PC-3 (cell line): ENCODE data around the gene PCED1B. TPM values are rescaled to one million over a fixed set of nuclear protein-coding genes. Genes with fewer than 3 reads are reported as not detected.

ENCODE experiments used
- ATAC-seq: fragments of 200-7000 bp; cut with Tn5 transposase; 2 replicates; pipeline ENCODE4 v1.9.1; 2020; ENCODE audit warnings: mild to moderate bottlenecking, moderate library complexity
- BruUV-seq: library from RNA; stranded (reverse); fragments of 400-500 nt; replicated peaks from 2 replicates; lab custom pipeline; 2021; lab: Mats Ljungman, UMichigan
- CTCF ChIA-PET: fragments of 300-600 bp; sonication (Branson Sonifier 250); formaldehyde crosslinking; loops from one replicate; lab custom pipeline; 2022; ENCODE audit warnings: antibody characterized with exemption; lab: Charles Lee
- POLR2A ChIA-PET: fragments of 300-600 bp; sonication (Branson Sonifier 250); formaldehyde crosslinking; loops from one replicate; lab custom pipeline; 2022; ENCODE audit warnings: antibody characterized with exemption; ENCODE audit not compliant: unreplicated experiment; lab: Charles Lee
- DNase-seq: peaks from one replicate; pipeline ENCODE4 v3.0.0-alpha.2; 2015
- H2AFZ ChIP-seq: fragments of 300-600 bp; sonication (generic); 2 replicates; pipeline ENCODE4 v1.6.0; 2016; ENCODE audit warnings: antibody characterized with exemption, low read length
- H3F3A ChIP-seq: fragments of 300-600 bp; sonication (generic); one replicate; pipeline ENCODE4 v1.6.0; 2017; ENCODE audit warnings: antibody characterized with exemption, low read length, control low read depth, mild to moderate bottlenecking; ENCODE audit not compliant: unreplicated experiment
- H3K27ac ChIP-seq: fragments of 300-600 bp; sonication (generic); 2 replicates; pipeline ENCODE4 v1.5.1; 2016; ENCODE audit warnings: mild to moderate bottlenecking, low read length
- H3K27me3 ChIP-seq: fragments of 300-600 bp; sonication (generic); 2 replicates; pipeline ENCODE4 v1.6.1; 2016; ENCODE audit warnings: low read length, mixed read lengths
- H3K36me3 ChIP-seq: fragments of 300-600 bp; sonication (generic); 2 replicates; pipeline ENCODE4 v1.6.1; 2016; ENCODE audit warnings: low read depth, mixed run types, low read length, mixed read lengths
- H3K4me1 ChIP-seq: fragments of 300-600 bp; sonication (generic); 2 replicates; pipeline ENCODE4 v1.5.1; 2016; ENCODE audit warnings: low read length; ENCODE audit not compliant: insufficient read depth
- H3K4me2 ChIP-seq: fragments of 300-600 bp; sonication (generic); 2 replicates; pipeline ENCODE4 v1.6.0; 2016; ENCODE audit warnings: low read length
- H3K4me3 ChIP-seq: fragments of 300-600 bp; sonication (generic); 2 replicates; pipeline ENCODE4 v1.5.1; 2016; ENCODE audit warnings: mild to moderate bottlenecking, low read length, mixed read lengths
- H3K79me2 ChIP-seq: fragments of 300-600 bp; sonication (generic); 2 replicates; pipeline ENCODE4 v1.6.1; 2017; ENCODE audit warnings: low read length, mixed read lengths
- H3K9ac ChIP-seq: fragments of 300-600 bp; sonication (generic); 2 replicates; pipeline ENCODE4 v1.6.0; 2016; ENCODE audit warnings: mild to moderate bottlenecking, low read length
- H3K9me2 ChIP-seq: fragments of 300-600 bp; sonication (generic); replicated peaks from 2 replicates; pipeline ENCODE4 v1.6.1; 2016; ENCODE audit warnings: mixed run types, low read length, mixed read lengths
- H3K9me3 ChIP-seq: fragments of 300-600 bp; sonication (generic); 2 replicates; pipeline ENCODE4 v1.6.1; 2016; ENCODE audit warnings: low read length, mixed read lengths
- H4K20me1 ChIP-seq: fragments of 300-600 bp; sonication (generic); 2 replicates; pipeline ENCODE4 v1.6.1; 2016; ENCODE audit warnings: low read length, mixed read lengths
- EZH2 ChIP-seq: fragments of 300-600 bp; sonication (generic); IDR thresholded peaks from one replicate; pipeline ENCODE4 v1.6.1; 2017; ENCODE audit warnings: antibody characterized with exemption, mild to moderate bottlenecking, low read length; ENCODE audit not compliant: unreplicated experiment
- EZH2phosphoT487 ChIP-seq: fragments of 300-600 bp; sonication (generic); IDR thresholded peaks from 2 replicates; pipeline ENCODE4 v1.6.1; 2018; ENCODE audit warnings: mild to moderate bottlenecking, antibody characterized with exemption, low read length, borderline replicate concordance
- intact Hi-C: fragments of 100-400 bp; cut with micrococcal nuclease; formaldehyde crosslinking; loops from 2 replicates; pipeline ENCODE4 v1.9.0; 2023
- total RNA-seq: library from RNA; depleted of rRNA; stranded (reverse); fragments of >200 nt; gene quantifications from 2 replicates; pipeline ENCODE4 v1.2.3, GENCODE V29; 2014
- TF ChIP-seq, protein P1 (sequence below): fragments of 300-600 bp; sonication (generic); conservative IDR thresholded peaks from 2 replicates; pipeline ENCODE4 v1.5.1; 2017; ENCODE audit warnings: antibody characterized with exemption, low read depth, mild to moderate bottlenecking, low read length

Gene PCED1B
- total RNA-seq, 1 experiment from 2014 or later, result 1.0 TPM

DNA sequence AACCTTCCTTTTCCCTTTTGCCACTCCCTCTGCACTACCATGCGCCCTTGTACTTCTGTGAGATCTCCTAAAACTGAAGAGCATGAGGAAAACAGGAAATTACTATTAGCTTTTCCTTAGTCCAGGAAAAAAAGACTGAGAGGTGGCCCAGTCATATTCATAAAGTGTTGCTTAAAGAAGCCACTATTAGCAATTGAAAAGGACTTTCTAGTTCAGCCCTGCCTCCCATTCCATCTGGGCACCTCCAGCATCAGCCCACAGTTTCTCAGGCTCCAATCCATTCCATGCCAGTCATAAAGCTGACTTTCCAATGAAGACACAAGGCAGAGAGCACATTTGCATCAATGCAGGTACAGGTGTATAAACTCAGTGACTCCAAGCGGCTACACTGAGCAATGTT lies 20.2 kb downstream of the PCED1B start:
- no peaks in the 10 kb centered on the region for H3K79me2 ChIP-seq
- H3K27ac ChIP-seq, result no peak overlapping the region
- ChIA-PET POLR2A (no interaction called here), CTCF (no interaction called here)
- TF ChIP-seq, protein P1, sequence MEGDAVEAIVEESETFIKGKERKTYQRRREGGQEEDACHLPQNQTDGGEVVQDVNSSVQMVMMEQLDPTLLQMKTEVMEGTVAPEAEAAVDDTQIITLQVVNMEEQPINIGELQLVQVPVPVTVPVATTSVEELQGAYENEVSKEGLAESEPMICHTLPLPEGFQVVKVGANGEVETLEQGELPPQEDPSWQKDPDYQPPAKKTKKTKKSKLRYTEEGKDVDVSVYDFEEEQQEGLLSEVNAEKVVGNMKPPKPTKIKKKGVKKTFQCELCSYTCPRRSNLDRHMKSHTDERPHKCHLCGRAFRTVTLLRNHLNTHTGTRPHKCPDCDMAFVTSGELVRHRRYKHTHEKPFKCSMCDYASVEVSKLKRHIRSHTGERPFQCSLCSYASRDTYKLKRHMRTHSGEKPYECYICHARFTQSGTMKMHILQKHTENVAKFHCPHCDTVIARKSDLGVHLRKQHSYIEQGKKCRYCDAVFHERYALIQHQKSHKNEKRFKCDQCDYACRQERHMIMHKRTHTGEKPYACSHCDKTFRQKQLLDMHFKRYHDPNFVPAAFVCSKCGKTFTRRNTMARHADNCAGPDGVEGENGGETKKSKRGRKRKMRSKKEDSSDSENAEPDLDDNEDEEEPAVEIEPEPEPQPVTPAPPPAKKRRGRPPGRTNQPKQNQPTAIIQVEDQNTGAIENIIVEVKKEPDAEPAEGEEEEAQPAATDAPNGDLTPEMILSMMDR, result no peak
- TF ChIP-seq EZH2 (no peak), EZH2phosphoT487 (no peak)
- no peaks in the 10 kb centered on the region for H3K36me3 ChIP-seq
- no peak overlapping the region for H3K4me2 ChIP-seq
- no peak overlapping the region for H2AFZ ChIP-seq
- H3F3A ChIP-seq, result peaks cover 5% of the 10 kb centered on the region
- no peaks in the 10 kb centered on the region for H4K20me1 ChIP-seq
- H3K4me1 ChIP-seq, result peaks cover 57% of the 10 kb centered on the region
- intact Hi-C loops, result loop anchor here (5.0 kb wide), 2 partner anchors 118 to 208 kb away; no protein-coding TSS in a partner anchor
- H3K9ac ChIP-seq, result no peak overlapping the region
- BruUV-seq, result no TSS peak
- H3K27me3 ChIP-seq, result no peaks in the 10 kb centered on the region
- no peak overlapping the region for H3K4me3 ChIP-seq
- DNase-seq (no peak), ATAC-seq (no peak)
- no peaks in the 10 kb centered on the region for H3K9me3 ChIP-seq
- H3K9me2 ChIP-seq, result no peaks in the 10 kb centered on the region; the same call in 1 of the 2 replicates

DNA sequence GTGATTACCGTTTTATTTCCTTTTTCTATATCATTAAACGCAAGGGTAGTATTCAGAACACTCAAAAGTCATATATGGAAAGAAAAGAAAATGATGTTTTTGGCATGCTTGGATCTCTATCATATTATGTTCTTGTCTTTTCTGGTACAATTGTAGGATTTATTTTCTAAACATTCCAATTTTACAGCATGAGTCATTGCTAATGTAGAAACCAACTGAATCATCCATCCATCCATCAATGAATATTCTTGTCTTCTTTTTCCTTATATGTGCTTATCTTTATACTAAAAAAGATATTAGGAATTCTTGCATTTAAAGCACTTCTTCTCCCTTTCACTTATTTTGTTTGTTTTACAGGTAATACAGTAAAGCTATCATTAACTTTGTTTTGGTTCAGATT lies 20.7 kb downstream of the PCED1B start:
- ChIA-PET POLR2A (no interaction called here), CTCF (no interaction called here)
- intact Hi-C loops, result no loop called here
- Histone ChIP-seq H3K36me3 (no peaks in the 10 kb centered on the region), H3K4me1 (peaks cover 52% of the 10 kb centered on the region), H3K9ac (no peak overlapping the region), H4K20me1 (no peaks in the 10 kb centered on the region), H3K27me3 (no peaks in the 10 kb centered on the region), H3K4me3 (no peak overlapping the region), H2AFZ (no peak overlapping the region), H3K9me2 (no peaks in the 10 kb centered on the region; the same call in 1 of the 2 replicates), H3K27ac (no peak overlapping the region), H3F3A (peaks cover 4% of the 10 kb centered on the region), H3K4me2 (no peak overlapping the region), H3K9me3 (no peaks in the 10 kb centered on the region), H3K79me2 (no peaks in the 10 kb centered on the region)
- TF ChIP-seq, protein P1, result no peak
- TF ChIP-seq EZH2, result no peak
- no peak for TF ChIP-seq EZH2phosphoT487
- ATAC-seq, result no peak
- DNase-seq, result peak; percentile 42
- BruUV-seq, result no TSS peak

DNA sequence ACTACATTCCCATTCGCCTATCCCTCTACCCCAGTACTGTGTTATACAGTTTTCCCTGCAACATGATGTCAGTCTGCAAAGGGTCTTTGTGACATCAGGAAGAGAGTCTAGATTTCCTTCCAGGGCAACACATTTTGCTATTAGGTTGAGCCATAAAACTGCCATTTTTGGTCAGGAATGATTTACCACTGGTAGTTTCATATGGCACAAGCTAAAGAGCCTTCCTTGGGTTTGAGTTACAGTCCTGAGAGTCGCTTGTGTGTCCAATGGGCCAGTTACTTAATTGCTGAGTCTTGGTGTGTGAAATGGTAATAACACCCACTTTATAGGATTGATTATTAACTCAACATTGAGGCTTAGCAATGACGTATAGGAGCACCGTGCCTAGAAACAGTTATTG lies 23.0 kb downstream of the PCED1B start:
- Histone ChIP-seq H2AFZ (no peak overlapping the region), H3K9me2 (no peaks in the 10 kb centered on the region; the same call in 1 of the 2 replicates), H3K27ac (no peak overlapping the region), H3K4me3 (no peak overlapping the region), H3K4me1 (peaks cover 43% of the 10 kb centered on the region), H3K9ac (no peak overlapping the region), H3K36me3 (no peaks in the 10 kb centered on the region), H3F3A (no peaks in the 10 kb centered on the region), H4K20me1 (no peaks in the 10 kb centered on the region), H3K9me3 (no peaks in the 10 kb centered on the region), H3K27me3 (no peaks in the 10 kb centered on the region), H3K79me2 (no peaks in the 10 kb centered on the region), H3K4me2 (no peak overlapping the region)
- TF ChIP-seq, protein P1, result no peak
- TF ChIP-seq EZH2, result no peak
- ATAC-seq (no peak), DNase-seq (no peak)
- CTCF ChIA-PET, result no interaction called here
- intact Hi-C loops, result no loop called here
- POLR2A ChIA-PET, result no interaction called here
- BruUV-seq, result no TSS peak
